K562 (cell line): ENCODE data around the gene ITPK1. TPM values are rescaled to one million over a fixed set of nuclear protein-coding genes. Genes with fewer than 3 reads are reported as not detected.

Source experiments
- ATAC-seq: fragments of 200-7000 bp; cut with Tn5 transposase; 3 replicates; pipeline ENCODE4 v1.9.1; 2020; ENCODE audit warnings: moderate library complexity
- BruUV-seq: library from RNA; stranded (reverse); fragments of 400-500 nt; replicated peaks from 2 replicates; lab custom pipeline; 2021; lab: Mats Ljungman, UMichigan
- CTCF ChIA-PET: fragments of 300-600 bp; formaldehyde crosslinking; extraction: SDS; loops from one replicate; lab custom pipeline; 2021; ENCODE audit warnings: low intra/inter-chr PET ratio; lab: Yijun Ruan, JAX
- POLR2A ChIA-PET: fragments of 300-600, 350-650 bp; sonication (Branson Sonifier 250); formaldehyde crosslinking; extraction: SDS; loops from one replicate; lab custom pipeline; 2021; ENCODE audit warnings: antibody characterized with exemption, inconsistent platforms; lab: Yijun Ruan, JAX
- DNase-seq, 4 experiments: peaks; one replicate each; pipeline versions ENCODE4 v3.0.0 to v3.0.0-alpha.2; 2011 to 2018; ENCODE audit warnings: low spot score in 3 of 4, mixed read lengths in 3 of 4; ENCODE audit errors: extremely low read depth in 1 of 4
- FAIRE-seq: peaks from 2 replicates; lab custom pipeline; 2011; peaks lifted over from hg19 to GRCh38; lab: Jason Lieb, UNC
- H2AFZ ChIP-seq: 2 replicates; pipeline ENCODE4 v1.6.0; 2011; ENCODE audit warnings: low read depth, low read length, control low read depth, inconsistent platforms
- H3K27ac ChIP-seq: fragments of 200-600 bp; 3 replicates; pipeline ENCODE4 v1.8.0; 2011; ENCODE audit warnings: low read depth, mild to moderate bottlenecking, control low read depth, inconsistent platforms, low read length, moderate library complexity, mixed read lengths; ENCODE audit errors: extremely low read depth
- H3K27me3 ChIP-seq, 2 experiments: fragments of 300-600 bp in 1 of 2; 2 replicates in 1 of 2; 3 replicates in 1 of 2; pipeline versions ENCODE4 v1.6.0 to v1.8.0; 2011; ENCODE audit warnings: inconsistent platforms in 2 of 2, low read length in 2 of 2, mild to moderate bottlenecking in 1 of 2, mixed read lengths in 1 of 2, moderate library complexity in 1 of 2; ENCODE audit not compliant: control insufficient read depth in 2 of 2, insufficient read depth in 2 of 2
- H3K36me3 ChIP-seq: fragments of 300-600 bp; 3 replicates; pipeline ENCODE4 v1.8.0; 2011; ENCODE audit warnings: mild to moderate bottlenecking, low read length, inconsistent platforms; ENCODE audit not compliant: control insufficient read depth, insufficient read depth
- H3K4me1 ChIP-seq, 2 experiments: fragments of 200-600 bp in 1 of 2; replicated peaks in 1 of 2; 2 replicates in 1 of 2; 3 replicates in 1 of 2; pipeline versions ENCODE4 v1.5.1 to v1.8.0; 2011; ENCODE audit warnings: inconsistent platforms in 2 of 2, low read length in 2 of 2, mild to moderate bottlenecking in 1 of 2, mixed read lengths in 1 of 2, moderate library complexity in 1 of 2; ENCODE audit not compliant: control insufficient read depth in 2 of 2, insufficient read depth in 2 of 2
- H3K4me2 ChIP-seq: 2 replicates; pipeline ENCODE4 v1.6.1; 2011; ENCODE audit warnings: low read length, control low read depth, inconsistent platforms, mixed read lengths; ENCODE audit not compliant: insufficient read depth
- H3K4me3 ChIP-seq: fragments of 200-600 bp; sonication (generic), shearing (Covaris generic); 2 replicates; pipeline ENCODE4 v1.5.1; 2016; ENCODE audit warnings: control low read depth, inconsistent platforms
- H3K79me2 ChIP-seq: fragments of 200-600 bp; 3 replicates; pipeline ENCODE4 v1.8.0; 2011; ENCODE audit warnings: low read length, inconsistent platforms; ENCODE audit not compliant: control insufficient read depth, insufficient read depth
- H3K9ac ChIP-seq, 2 experiments: 2 replicates each; pipeline versions ENCODE4 v1.6.0 to v1.6.1; 2011; ENCODE audit warnings: low read depth in 2 of 2, low read length in 2 of 2, control low read depth in 1 of 2, inconsistent platforms in 1 of 2, mild to moderate bottlenecking in 1 of 2, mixed read lengths in 1 of 2; ENCODE audit not compliant: insufficient read depth in 1 of 2
- H3K9me1 ChIP-seq: one replicate; pipeline ENCODE4 v1.6.0; 2011; ENCODE audit warnings: inconsistent platforms, mild to moderate bottlenecking, low read length, moderate library complexity; ENCODE audit not compliant: control insufficient read depth, insufficient read depth
- H3K9me3 ChIP-seq: replicated peaks from 2 replicates; pipeline ENCODE4 v1.5.1; 2011; ENCODE audit warnings: low read depth, low read length, inconsistent platforms; ENCODE audit not compliant: control insufficient read depth, insufficient read depth
- H4K20me1 ChIP-seq: replicated peaks from 2 replicates; pipeline ENCODE4 v1.6.1; 2011; ENCODE audit warnings: low read length, inconsistent platforms, mixed read lengths; ENCODE audit not compliant: control insufficient read depth, insufficient read depth
- CBFA2T3 ChIP-seq: fragments of 450-650 bp; IDR thresholded peaks from 2 replicates; pipeline ENCODE4 v1.6.1; 2017
- ZNF717 ChIP-seq: fragments of 250-450 bp; sonication (Bioruptor Pico); IDR thresholded peaks from 2 replicates; pipeline ENCODE4 v1.5.0; 2021
- WGBS: fragments of 100-300 bp; shearing (Covaris generic); methylation state at CpG from one replicate; pipeline ENCODE4 v1.1.6; 2016; ENCODE audit warnings: low coverage, mixed read lengths; ENCODE audit not compliant: insufficient coverage; ENCODE audit errors: missing lambda C conversion rate; 5-methylcytosine and 5-hydroxymethylcytosine counted together
- in situ Hi-C: fragments of 300-500 bp; cut with MboI; formaldehyde crosslinking; loops from 4 replicates; pipeline ENCODE4 v1.15.0; 2018; ENCODE audit warnings: inconsistent platforms, mixed read lengths
- intact Hi-C: fragments of 100-400 bp; cut with micrococcal nuclease; formaldehyde crosslinking; loops from 2 replicates; pipeline ENCODE4 v1.14.2; 2022
- polyA plus RNA-seq, 8 experiments: library from polyadenylated mRNA; depleted of rRNA in 4 of 8; stranded (reverse) in 5 of 8; unstranded in 3 of 8; fragments of >200 nt; fragmentation: Nextera tagmentation in 2 of 8; fragmentation: Illumina TruSeq in 1 of 8; extraction: Ambion mirVana in 2 of 8; extraction: Trizol in 1 of 8; gene quantifications; 2 replicates each; pipeline versions ENCODE4 v1.2.1 to v1.2.3, GENCODE V29; 2011 to 2014; ENCODE audit warnings: inconsistent platforms in 1 of 8, missing spikeins in 1 of 8
- total RNA-seq, 7 experiments: library from RNA; depleted of rRNA in 6 of 7; stranded (reverse); fragments of >200 nt in 6 of 7; fragmentation: Illumina TruSeq in 2 of 7; extraction: Trizol in 2 of 7; gene quantifications; 2 replicates each; pipeline versions ENCODE4 v1.2.1 to v1.2.3, GENCODE V29; 2011 to 2021; ENCODE audit warnings: low replicate concordance in 1 of 7
- TF ChIP-seq, protein P1 (sequence below): fragments of 150-350 bp; conservative IDR thresholded peaks from 2 replicates; pipeline ENCODE4 v1.6.1; 2014; ENCODE audit warnings: low read length
- TF ChIP-seq, protein P2 (sequence below), 3 experiments: IDR thresholded peaks in 2 of 3; conservative IDR thresholded peaks in 1 of 3; 2 replicates each; pipeline ENCODE4 v1.5.1; 2011 to 2012; ENCODE audit warnings: low read length in 3 of 3, mild to moderate bottlenecking in 3 of 3, control low read depth in 2 of 3, improper control_type of control experiment in 1 of 3, inconsistent platforms in 1 of 3, low read depth in 1 of 3, mixed read lengths in 1 of 3, moderate library complexity in 1 of 3; ENCODE audit not compliant: insufficient read depth in 2 of 3
- TF ChIP-seq, protein P3 (sequence below): IDR thresholded peaks from 2 replicates; pipeline ENCODE4 v1.6.1; 2014; ENCODE audit warnings: antibody characterized with exemption
- TF ChIP-seq, protein P4 (sequence below): fragments of 250-450 bp; sonication (Bioruptor Pico); IDR thresholded peaks from 2 replicates; pipeline ENCODE4 v1.4.0; 2020
- TF ChIP-seq, protein P5 (sequence below): fragments of 250-450 bp; sonication (Bioruptor Pico); IDR thresholded peaks from 2 replicates; pipeline ENCODE4 v1.8.0; 2022; ENCODE audit warnings: moderate library complexity, mild to moderate bottlenecking, inconsistent platforms

ITPK1 gene
- total and polyA plus RNA-seq, 9 of the 15 experiments (the other 6 are each of a cell fraction or from before 2014, with no cell fraction given): 1.2 to 39.2 (median 23.0) TPM

DNA sequence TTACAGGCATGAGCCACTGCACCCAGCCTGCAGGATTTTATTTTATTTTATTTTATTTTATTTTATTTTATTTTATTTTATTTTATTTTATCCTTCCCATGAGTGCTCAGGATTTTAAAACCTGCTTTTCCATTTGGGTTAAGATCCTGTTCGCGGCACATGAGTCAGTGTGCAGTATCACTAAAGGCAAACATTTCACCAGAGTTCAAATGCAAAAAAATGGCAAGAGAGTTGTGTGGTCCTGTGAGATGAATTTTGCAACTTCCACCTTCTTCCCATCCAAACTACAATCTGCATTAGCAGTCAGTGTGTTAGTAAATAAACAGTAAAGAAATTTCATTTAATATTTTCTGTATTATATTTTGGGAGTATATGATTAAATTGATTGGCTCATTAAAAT lies 39.9 kb upstream of the ITPK1 start (continued):
- TF ChIP-seq, protein P1, sequence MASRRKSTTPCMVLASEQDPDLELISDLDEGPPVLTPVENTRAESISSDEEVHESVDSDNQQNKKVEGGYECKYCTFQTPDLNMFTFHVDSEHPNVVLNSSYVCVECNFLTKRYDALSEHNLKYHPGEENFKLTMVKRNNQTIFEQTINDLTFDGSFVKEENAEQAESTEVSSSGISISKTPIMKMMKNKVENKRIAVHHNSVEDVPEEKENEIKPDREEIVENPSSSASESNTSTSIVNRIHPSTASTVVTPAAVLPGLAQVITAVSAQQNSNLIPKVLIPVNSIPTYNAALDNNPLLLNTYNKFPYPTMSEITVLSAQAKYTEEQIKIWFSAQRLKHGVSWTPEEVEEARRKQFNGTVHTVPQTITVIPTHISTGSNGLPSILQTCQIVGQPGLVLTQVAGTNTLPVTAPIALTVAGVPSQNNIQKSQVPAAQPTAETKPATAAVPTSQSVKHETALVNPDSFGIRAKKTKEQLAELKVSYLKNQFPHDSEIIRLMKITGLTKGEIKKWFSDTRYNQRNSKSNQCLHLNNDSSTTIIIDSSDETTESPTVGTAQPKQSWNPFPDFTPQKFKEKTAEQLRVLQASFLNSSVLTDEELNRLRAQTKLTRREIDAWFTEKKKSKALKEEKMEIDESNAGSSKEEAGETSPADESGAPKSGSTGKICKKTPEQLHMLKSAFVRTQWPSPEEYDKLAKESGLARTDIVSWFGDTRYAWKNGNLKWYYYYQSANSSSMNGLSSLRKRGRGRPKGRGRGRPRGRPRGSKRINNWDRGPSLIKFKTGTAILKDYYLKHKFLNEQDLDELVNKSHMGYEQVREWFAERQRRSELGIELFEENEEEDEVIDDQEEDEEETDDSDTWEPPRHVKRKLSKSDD: no peak

DNA sequence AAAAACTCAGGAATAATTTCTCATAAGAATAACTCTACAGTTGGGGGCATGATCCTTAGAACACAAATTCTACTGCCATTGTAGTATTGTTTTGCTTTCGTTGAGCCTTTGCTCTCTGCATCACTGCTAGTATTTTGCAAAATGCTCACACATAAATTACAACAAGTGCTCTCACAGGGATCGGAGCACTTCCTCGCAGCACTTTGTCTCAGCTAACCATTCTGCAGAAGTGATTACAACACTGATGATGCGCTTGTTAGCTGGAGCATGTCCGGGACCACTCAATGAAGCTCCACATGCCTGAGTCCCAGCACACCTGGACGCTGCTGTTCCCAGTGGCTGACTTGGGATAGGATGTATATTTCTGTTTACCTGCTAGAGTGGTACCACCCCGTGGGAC lies 37.4 kb upstream of the ITPK1 start:
- DNase-seq (no peak), FAIRE-seq (no peak), ATAC-seq (no peak)
- Histone ChIP-seq H3K4me1 (no peaks in the 10 kb centered on the region), H3K27ac (no peak overlapping the region), H3K27me3 (peaks cover 0 to 6% of the 10 kb centered on the region in 2 experiments; a peak in 1 of 5 replicates), H3K4me3 (no peak overlapping the region), H3K79me2 (no peaks in the 10 kb centered on the region), H2AFZ (no peak overlapping the region), H3K36me3 (no peaks in the 10 kb centered on the region), H3K9me1 (no peaks in the 10 kb centered on the region), H3K9me3 (no peaks in the 10 kb centered on the region), H3K9ac (no peak overlapping the region), H4K20me1 (no peaks in the 10 kb centered on the region), H3K4me2 (no peak overlapping the region)
- ChIA-PET POLR2A (no interaction called here), CTCF (no interaction called here)
- 4% methylated on average over 5 of the region's 7 CpGs for WGBS
- in situ Hi-C loops: no loop called here
- BruUV-seq: no TSS peak
- intact Hi-C loops: no loop called here
- no peak for TF ChIP-seq ZNF717 (CRISPR knock-in tag)
- TF ChIP-seq, protein P2, sequence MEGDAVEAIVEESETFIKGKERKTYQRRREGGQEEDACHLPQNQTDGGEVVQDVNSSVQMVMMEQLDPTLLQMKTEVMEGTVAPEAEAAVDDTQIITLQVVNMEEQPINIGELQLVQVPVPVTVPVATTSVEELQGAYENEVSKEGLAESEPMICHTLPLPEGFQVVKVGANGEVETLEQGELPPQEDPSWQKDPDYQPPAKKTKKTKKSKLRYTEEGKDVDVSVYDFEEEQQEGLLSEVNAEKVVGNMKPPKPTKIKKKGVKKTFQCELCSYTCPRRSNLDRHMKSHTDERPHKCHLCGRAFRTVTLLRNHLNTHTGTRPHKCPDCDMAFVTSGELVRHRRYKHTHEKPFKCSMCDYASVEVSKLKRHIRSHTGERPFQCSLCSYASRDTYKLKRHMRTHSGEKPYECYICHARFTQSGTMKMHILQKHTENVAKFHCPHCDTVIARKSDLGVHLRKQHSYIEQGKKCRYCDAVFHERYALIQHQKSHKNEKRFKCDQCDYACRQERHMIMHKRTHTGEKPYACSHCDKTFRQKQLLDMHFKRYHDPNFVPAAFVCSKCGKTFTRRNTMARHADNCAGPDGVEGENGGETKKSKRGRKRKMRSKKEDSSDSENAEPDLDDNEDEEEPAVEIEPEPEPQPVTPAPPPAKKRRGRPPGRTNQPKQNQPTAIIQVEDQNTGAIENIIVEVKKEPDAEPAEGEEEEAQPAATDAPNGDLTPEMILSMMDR (IDR thresholded peaks at IDR 0.05 in 2 of 3, conservative IDR thresholded peaks at IDR 0.05 in 1 of 3; ENCODE audit: insufficient read depth in 2 of 3, low read depth in 1 of 3, low read length in 3 of 3): no peak
- no peak for TF ChIP-seq CBFA2T3
- TF ChIP-seq, protein P3, sequence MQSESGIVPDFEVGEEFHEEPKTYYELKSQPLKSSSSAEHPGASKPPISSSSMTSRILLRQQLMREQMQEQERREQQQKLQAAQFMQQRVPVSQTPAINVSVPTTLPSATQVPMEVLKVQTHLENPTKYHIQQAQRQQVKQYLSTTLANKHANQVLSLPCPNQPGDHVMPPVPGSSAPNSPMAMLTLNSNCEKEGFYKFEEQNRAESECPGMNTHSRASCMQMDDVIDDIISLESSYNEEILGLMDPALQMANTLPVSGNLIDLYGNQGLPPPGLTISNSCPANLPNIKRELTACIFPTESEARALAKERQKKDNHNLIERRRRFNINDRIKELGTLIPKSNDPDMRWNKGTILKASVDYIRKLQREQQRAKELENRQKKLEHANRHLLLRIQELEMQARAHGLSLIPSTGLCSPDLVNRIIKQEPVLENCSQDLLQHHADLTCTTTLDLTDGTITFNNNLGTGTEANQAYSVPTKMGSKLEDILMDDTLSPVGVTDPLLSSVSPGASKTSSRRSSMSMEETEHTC: no peak
- TF ChIP-seq, protein P4, sequence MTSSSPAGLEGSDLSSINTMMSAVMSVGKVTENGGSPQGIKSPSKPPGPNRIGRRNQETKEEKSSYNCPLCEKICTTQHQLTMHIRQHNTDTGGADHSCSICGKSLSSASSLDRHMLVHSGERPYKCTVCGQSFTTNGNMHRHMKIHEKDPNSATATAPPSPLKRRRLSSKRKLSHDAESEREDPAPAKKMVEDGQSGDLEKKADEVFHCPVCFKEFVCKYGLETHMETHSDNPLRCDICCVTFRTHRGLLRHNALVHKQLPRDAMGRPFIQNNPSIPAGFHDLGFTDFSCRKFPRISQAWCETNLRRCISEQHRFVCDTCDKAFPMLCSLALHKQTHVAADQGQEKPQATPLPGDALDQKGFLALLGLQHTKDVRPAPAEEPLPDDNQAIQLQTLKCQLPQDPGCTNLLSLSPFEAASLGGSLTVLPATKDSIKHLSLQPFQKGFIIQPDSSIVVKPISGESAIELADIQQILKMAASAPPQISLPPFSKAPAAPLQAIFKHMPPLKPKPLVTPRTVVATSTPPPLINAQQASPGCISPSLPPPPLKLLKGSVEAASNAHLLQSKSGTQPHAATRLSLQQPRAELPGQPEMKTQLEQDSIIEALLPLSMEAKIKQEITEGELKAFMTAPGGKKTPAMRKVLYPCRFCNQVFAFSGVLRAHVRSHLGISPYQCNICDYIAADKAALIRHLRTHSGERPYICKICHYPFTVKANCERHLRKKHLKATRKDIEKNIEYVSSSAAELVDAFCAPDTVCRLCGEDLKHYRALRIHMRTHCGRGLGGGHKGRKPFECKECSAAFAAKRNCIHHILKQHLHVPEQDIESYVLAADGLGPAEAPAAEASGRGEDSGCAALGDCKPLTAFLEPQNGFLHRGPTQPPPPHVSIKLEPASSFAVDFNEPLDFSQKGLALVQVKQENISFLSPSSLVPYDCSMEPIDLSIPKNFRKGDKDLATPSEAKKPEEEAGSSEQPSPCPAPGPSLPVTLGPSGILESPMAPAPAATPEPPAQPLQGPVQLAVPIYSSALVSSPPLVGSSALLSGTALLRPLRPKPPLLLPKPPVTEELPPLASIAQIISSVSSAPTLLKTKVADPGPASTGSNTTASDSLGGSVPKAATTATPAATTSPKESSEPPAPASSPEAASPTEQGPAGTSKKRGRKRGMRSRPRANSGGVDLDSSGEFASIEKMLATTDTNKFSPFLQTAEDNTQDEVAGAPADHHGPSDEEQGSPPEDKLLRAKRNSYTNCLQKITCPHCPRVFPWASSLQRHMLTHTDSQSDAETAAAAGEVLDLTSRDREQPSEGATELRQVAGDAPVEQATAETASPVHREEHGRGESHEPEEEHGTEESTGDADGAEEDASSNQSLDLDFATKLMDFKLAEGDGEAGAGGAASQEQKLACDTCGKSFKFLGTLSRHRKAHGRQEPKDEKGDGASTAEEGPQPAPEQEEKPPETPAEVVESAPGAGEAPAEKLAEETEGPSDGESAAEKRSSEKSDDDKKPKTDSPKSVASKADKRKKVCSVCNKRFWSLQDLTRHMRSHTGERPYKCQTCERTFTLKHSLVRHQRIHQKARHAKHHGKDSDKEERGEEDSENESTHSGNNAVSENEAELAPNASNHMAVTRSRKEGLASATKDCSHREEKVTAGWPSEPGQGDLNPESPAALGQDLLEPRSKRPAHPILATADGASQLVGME (CRISPR knock-in tag): no peak
- TF ChIP-seq, protein P5, sequence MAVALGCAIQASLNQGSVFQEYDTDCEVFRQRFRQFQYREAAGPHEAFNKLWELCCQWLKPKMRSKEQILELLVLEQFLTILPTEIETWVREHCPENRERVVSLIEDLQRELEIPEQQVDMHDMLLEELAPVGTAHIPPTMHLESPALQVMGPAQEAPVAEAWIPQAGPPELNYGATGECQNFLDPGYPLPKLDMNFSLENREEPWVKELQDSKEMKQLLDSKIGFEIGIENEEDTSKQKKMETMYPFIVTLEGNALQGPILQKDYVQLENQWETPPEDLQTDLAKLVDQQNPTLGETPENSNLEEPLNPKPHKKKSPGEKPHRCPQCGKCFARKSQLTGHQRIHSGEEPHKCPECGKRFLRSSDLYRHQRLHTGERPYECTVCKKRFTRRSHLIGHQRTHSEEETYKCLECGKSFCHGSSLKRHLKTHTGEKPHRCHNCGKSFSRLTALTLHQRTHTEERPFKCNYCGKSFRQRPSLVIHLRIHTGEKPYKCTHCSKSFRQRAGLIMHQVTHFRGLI: no peak
